Neuronal stem cell (in vitro differentiated cells): ENCODE measurements around the gene C4orf50.
A peak's percentile ranks its signal among the peaks of the same experiment; 100 is the strongest.

ENCODE experiments used
- DNase-seq: peaks from one replicate; pipeline ENCODE4 v3.0.0-alpha.2; 2013; ENCODE audit warnings: low spot score
- H2AFZ ChIP-seq: one replicate; pipeline ENCODE4 v1.6.1; 2013; ENCODE audit warnings: mild to moderate bottlenecking, low read length, inconsistent platforms
- H2AK5ac ChIP-seq: 2 replicates; pipeline ENCODE4 v1.6.1; 2013; ENCODE audit warnings: low read depth, mild to moderate bottlenecking, inconsistent platforms, low read length, moderate library complexity, mixed read lengths
- H2BK120ac ChIP-seq: 2 replicates; pipeline ENCODE4 v1.6.1; 2013; ENCODE audit warnings: low read depth, mild to moderate bottlenecking, inconsistent platforms, low read length, moderate library complexity, mixed read lengths
- H2BK12ac ChIP-seq: one replicate; pipeline ENCODE4 v1.6.1; 2013; ENCODE audit warnings: low read length, inconsistent platforms
- H2BK15ac ChIP-seq: 2 replicates; pipeline ENCODE4 v1.6.1; 2013; ENCODE audit warnings: mild to moderate bottlenecking, low read length, inconsistent platforms, mixed read lengths
- H2BK5ac ChIP-seq: one replicate; pipeline ENCODE4 v1.6.1; 2013; ENCODE audit warnings: inconsistent platforms, mild to moderate bottlenecking, low read length, moderate library complexity
- H3K14ac ChIP-seq: one replicate; pipeline ENCODE4 v1.6.1; 2013; ENCODE audit warnings: low read length, inconsistent platforms
- H3K18ac ChIP-seq: 2 replicates; pipeline ENCODE4 v1.6.1; 2013; ENCODE audit warnings: low read length, inconsistent platforms
- H3K23ac ChIP-seq: 2 replicates; pipeline ENCODE4 v1.6.1; 2013; ENCODE audit warnings: low read depth, mild to moderate bottlenecking, mixed read lengths, low read length, inconsistent platforms; ENCODE audit not compliant: poor library complexity
- H3K27ac ChIP-seq: replicated peaks from 3 replicates; pipeline ENCODE4 v1.5.1; 2013; ENCODE audit warnings: low read length, inconsistent platforms
- H3K27me3 ChIP-seq, 3 experiments: 2 replicates each; pipeline ENCODE4 v1.6.1; 2013; ENCODE audit warnings: low read length in 3 of 3, mild to moderate bottlenecking in 2 of 3, inconsistent platforms in 1 of 3, low read depth in 1 of 3, mixed read lengths in 1 of 3, moderate library complexity in 1 of 3; ENCODE audit not compliant: control insufficient read depth in 3 of 3, insufficient read depth in 3 of 3
- H3K36me3 ChIP-seq, 2 donors: replicated peaks in 1 of 2; 2 replicates each; pipeline ENCODE4 v1.6.1; 2013; ENCODE audit warnings: low read length in 2 of 2; ENCODE audit not compliant: control insufficient read depth in 2 of 2, insufficient read depth in 2 of 2
- H3K4ac ChIP-seq: 2 replicates; pipeline ENCODE4 v1.6.1; 2013; ENCODE audit warnings: inconsistent platforms, mild to moderate bottlenecking, low read length, moderate library complexity
- H3K4me1 ChIP-seq, 2 donors: 1 replicate in 1 of 2; 2 replicates in 1 of 2; pipeline ENCODE4 v1.6.1; 2013; ENCODE audit warnings: low read length in 2 of 2, low read depth in 1 of 2; ENCODE audit not compliant: control insufficient read depth in 2 of 2, insufficient read depth in 1 of 2
- H3K4me2 ChIP-seq: one replicate; pipeline ENCODE4 v1.6.1; 2013; ENCODE audit warnings: mild to moderate bottlenecking, low read length, inconsistent platforms; ENCODE audit not compliant: insufficient read depth, poor library complexity, severe bottlenecking
- H3K4me3 ChIP-seq, 2 donors: 2 replicates each; pipeline ENCODE4 v1.5.1; 2013; ENCODE audit warnings: low read length in 2 of 2, mild to moderate bottlenecking in 2 of 2, inconsistent platforms in 1 of 2, moderate library complexity in 1 of 2
- H3K79me1 ChIP-seq: one replicate; pipeline ENCODE4 v1.6.1; 2013; ENCODE audit warnings: low read depth, mild to moderate bottlenecking, inconsistent platforms, low read length, moderate library complexity
- H3K9ac ChIP-seq: one replicate; pipeline ENCODE4 v1.6.1; 2013; ENCODE audit warnings: mild to moderate bottlenecking, low read depth, low read length, inconsistent platforms; ENCODE audit not compliant: poor library complexity
- H3K9me3 ChIP-seq, 2 donors: replicated peaks in 1 of 2; 2 replicates each; pipeline versions ENCODE3 to v1.6.1; 2013; ENCODE audit warnings: low read length in 2 of 2, mild to moderate bottlenecking in 2 of 2, inconsistent platforms in 1 of 2, low read depth in 1 of 2, mixed read lengths in 1 of 2, moderate library complexity in 1 of 2; ENCODE audit not compliant: control insufficient read depth in 2 of 2, insufficient read depth in 1 of 2
- H4K8ac ChIP-seq: one replicate; pipeline ENCODE4 v1.6.1; 2013; ENCODE audit warnings: low read depth, mild to moderate bottlenecking, inconsistent platforms, low read length, moderate library complexity
- H4K91ac ChIP-seq: one replicate; pipeline ENCODE4 v1.6.1; 2013; ENCODE audit warnings: low read length, low read depth, mild to moderate bottlenecking, inconsistent platforms; ENCODE audit not compliant: poor library complexity
- WGBS, 2 donors: extraction: QIAGEN DNeasy Blood & Tissue Kit; methylation state at CpG; one replicate each; pipeline ENCODE4 v1.1.7; 2013; ENCODE audit warnings: missing lambda C conversion rate in 2 of 2, mixed read lengths in 1 of 2; ENCODE audit not compliant: insufficient read length in 2 of 2, insufficient replicate concordance in 1 of 2; ENCODE audit errors: extremely low coverage in 2 of 2; 5-methylcytosine and 5-hydroxymethylcytosine counted together

Gene C4orf50

DNA sequence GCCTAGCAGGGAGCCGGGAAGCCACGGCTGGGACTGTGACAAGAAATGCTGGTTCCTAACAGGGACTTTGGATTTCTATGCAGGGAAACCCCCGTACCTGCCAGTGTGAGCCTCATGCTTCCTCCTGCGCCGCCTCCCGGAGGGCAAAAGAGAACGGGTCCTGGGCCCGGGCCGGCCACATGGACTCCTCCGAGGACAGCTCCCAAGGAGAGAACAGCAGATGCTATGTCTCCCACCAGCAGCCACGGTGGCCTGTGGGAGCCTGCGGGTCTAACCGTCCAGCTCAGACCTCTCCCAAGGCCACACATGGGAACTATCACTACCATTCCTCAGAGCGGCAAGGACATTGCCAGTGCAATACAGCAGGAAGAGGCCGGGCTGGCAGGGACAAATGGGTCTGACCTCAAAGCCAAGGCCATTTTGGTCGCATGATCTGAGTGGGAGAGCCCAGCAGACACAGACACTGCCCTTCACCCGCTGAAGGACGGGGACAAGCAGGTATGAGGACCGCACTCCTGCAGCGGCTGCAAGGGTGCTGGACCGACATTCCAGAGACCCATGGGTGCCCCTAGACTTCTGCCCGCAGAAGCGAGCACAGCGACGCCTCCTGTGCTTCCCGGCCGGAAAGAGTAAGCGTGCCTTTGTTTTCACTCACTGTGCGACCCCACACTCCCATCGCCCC lies 4.5 kb upstream of the C4orf50 start:
- Histone ChIP-seq H2BK15ac (no peak overlapping the region), H3K4me3 (no peak overlapping the region), H3K14ac (peak overlapping the region; percentile 26), H3K9me3 (no peaks in the 10 kb centered on the region), H3K27me3 (peaks cover 0 to 22% (median 0%) of the 10 kb centered on the region in 3 experiments), H3K23ac (no peak overlapping the region), H3K36me3 (no peaks in the 10 kb centered on the region), H3K4ac (no peak overlapping the region), H2BK12ac (no peak overlapping the region), H2AK5ac (peak overlapping the region; percentile 87), H3K18ac (no peak overlapping the region), H4K8ac (no peak overlapping the region), H2AFZ (no peak overlapping the region), H3K27ac (no peak overlapping the region), H2BK120ac (no peak overlapping the region), H3K9ac (no peak overlapping the region), H3K4me1 (no peaks in the 10 kb centered on the region), H3K4me2 (no peak overlapping the region), H4K91ac (no peak overlapping the region), H2BK5ac (no peak overlapping the region), H3K79me1 (no peaks in the 10 kb centered on the region)
- no CpG with 5 or more reads among the region's 30 CpGs for WGBS, 2 donors
- DNase-seq, result no peak

GRCh38 chr4:6021831-6022606 lies 3.8 kb upstream of the C4orf50 start:
- peak overlapping the region; percentile 63 for H2BK12ac ChIP-seq
- H3K4me1 ChIP-seq, result no peaks in the 10 kb centered on the region
- H2BK15ac ChIP-seq, result no peak overlapping the region
- no peak for DNase-seq
- peak overlapping the region; percentile 72 for H3K18ac ChIP-seq
- no peaks in the 10 kb centered on the region for H3K79me1 ChIP-seq
- H2AFZ ChIP-seq, result no peak overlapping the region
- no peaks in the 10 kb centered on the region for H3K36me3 ChIP-seq
- WGBS, 2 donors, result no CpG with 5 or more reads among the region's 20 CpGs
- H3K4me3 ChIP-seq, result no peak overlapping the region
- no peak overlapping the region for H3K14ac ChIP-seq
- H2BK120ac ChIP-seq, result no peak overlapping the region
- no peak overlapping the region for H3K4me2 ChIP-seq
- no peak overlapping the region for H4K91ac ChIP-seq
- H3K9me3 ChIP-seq, result no peaks in the 10 kb centered on the region
- H3K4ac ChIP-seq, result no peak overlapping the region
- peak overlapping the region; percentile 87 for H2AK5ac ChIP-seq
- H3K27me3 ChIP-seq, result peaks cover 0 to 23% (median 0%) of the 10 kb centered on the region in 3 experiments
- H3K23ac ChIP-seq, result peak overlapping the region; percentile 47
- no peak overlapping the region for H3K27ac ChIP-seq
- no peak overlapping the region for H2BK5ac ChIP-seq
- no peak overlapping the region for H3K9ac ChIP-seq
- no peak overlapping the region for H4K8ac ChIP-seq

DNA sequence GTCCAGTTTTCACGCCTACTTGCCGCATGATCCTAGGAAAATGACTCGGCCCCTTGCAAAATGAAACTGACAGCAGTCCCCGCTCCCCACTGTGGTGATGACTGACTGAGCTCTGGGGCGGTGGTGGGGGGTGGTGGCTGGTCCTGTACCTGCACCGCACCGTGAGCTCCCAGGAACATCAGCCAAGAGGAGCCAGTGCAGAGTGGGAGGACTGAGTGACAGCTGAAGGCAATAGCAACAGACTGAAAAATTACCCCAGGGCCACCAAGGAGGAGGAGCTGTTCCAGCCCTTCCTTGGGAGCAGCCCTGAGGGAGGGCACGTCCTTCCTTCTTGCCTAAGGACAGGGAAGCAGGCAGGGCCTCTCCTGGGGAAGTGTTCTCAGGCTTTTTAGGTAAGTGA lies 2.4 kb upstream of the C4orf50 start:
- Histone ChIP-seq H2BK120ac (no peak overlapping the region), H3K14ac (no peak overlapping the region), H3K4me2 (no peak overlapping the region), H3K79me1 (no peaks in the 10 kb centered on the region), H2AK5ac (no peak overlapping the region), H3K4me1 (no peaks in the 10 kb centered on the region), H4K8ac (no peak overlapping the region), H3K18ac (no peak overlapping the region), H3K36me3 (no peaks in the 10 kb centered on the region), H3K9me3 (no peaks in the 10 kb centered on the region), H3K27me3 (peaks cover 0 to 23% (median 0%) of the 10 kb centered on the region in 3 experiments), H2BK5ac (peak overlapping the region; percentile 35), H3K9ac (no peak overlapping the region), H3K27ac (no peak overlapping the region), H2BK15ac (no peak overlapping the region), H2BK12ac (no peak overlapping the region), H3K4ac (no peak overlapping the region), H3K4me3 (no peak overlapping the region), H2AFZ (no peak overlapping the region), H3K23ac (no peak overlapping the region), H4K91ac (no peak overlapping the region)
- WGBS, 2 donors, result no CpG with 5 or more reads among the region's 8 CpGs
- no peak for DNase-seq
